Esophagus squamous epithelium (tissue), 5 donors: ENCODE results near the gene ADAM23. TPM values are rescaled to one million over a fixed set of nuclear protein-coding genes. Genes with fewer than 3 reads are reported as not detected.

Source experiments
- DNase-seq: peaks from one replicate; lab custom pipeline; 2025; lab: John Stamatoyannopoulos, UW
- H3K27ac ChIP-seq, 4 donors: fragments of 200-600 bp; sonication (generic); one replicate each; pipeline ENCODE4 v1.5.1; 2016 to 2019; ENCODE audit warnings: mild to moderate bottlenecking in 1 of 4
- H3K27me3 ChIP-seq, 4 donors: fragments of 200-600 bp; sonication (generic); 1 replicate in 3 of 4; 2 replicates in 1 of 4; pipeline versions ENCODE4 v1.5.1 to v1.6.0; 2017 to 2021; ENCODE audit warnings: antibody characterized with exemption in 1 of 4
- H3K36me3 ChIP-seq, 3 donors: fragments of 200-600 bp; sonication (generic); one replicate each; pipeline ENCODE4 v1.5.1; 2016 to 2019
- H3K4me1 ChIP-seq, 3 donors: fragments of 200-600 bp; sonication (generic); one replicate each; pipeline ENCODE4 v1.5.1; 2017 to 2019
- H3K4me3 ChIP-seq, 4 donors: fragments of 200-600 bp; sonication (generic); 1 replicate in 3 of 4; 2 replicates in 1 of 4; pipeline ENCODE4 v1.5.1; 2016 to 2019; ENCODE audit warnings: mild to moderate bottlenecking in 2 of 4, moderate library complexity in 1 of 4
- H3K9me3 ChIP-seq, 3 donors: fragments of 200-600 bp; sonication (generic); one replicate each; pipeline ENCODE4 v1.5.1; 2016 to 2019
- CTCF ChIP-seq, 6 experiments: fragments of 450-650 bp in 4 of 6; fragments of 200-600 bp in 2 of 6; sonication (generic) in 2 of 6; IDR thresholded peaks; one replicate each; pipeline ENCODE4 v1.5.1; 2016 to 2019; ENCODE audit warnings: antibody characterized with exemption in 6 of 6, mild to moderate bottlenecking in 4 of 6, moderate library complexity in 4 of 6
- POLR2A ChIP-seq, 4 donors: fragments of 450-650 bp; IDR thresholded peaks; one replicate each; pipeline ENCODE4 v1.6.1; 2017; ENCODE audit warnings: antibody characterized with exemption in 4 of 4, mild to moderate bottlenecking in 4 of 4, moderate library complexity in 3 of 4
- WGBS, 2 donors: methylation state at CpG; one replicate each; pipeline ENCODE4 v1.1.5; 2018; 5-methylcytosine and 5-hydroxymethylcytosine counted together
- intact Hi-C: fragments of 100-400 bp; cut with DNase I; formaldehyde crosslinking; loops from one replicate; pipeline ENCODE4 v1.15.0; 2022
- total RNA-seq, 4 donors: library from RNA; depleted of rRNA; stranded (reverse); fragments of >200 nt; gene quantifications; one replicate each; pipeline ENCODE4 v1.1.0, GENCODE V29; 2016
- donor health status: DM: yes; HTN: yes; CAD: no.

The ADAM23 gene
- total RNA-seq, 4 donors from 2014 or later, result 0.95 to 10.1 (median 6.6) TPM

- H3K9me3 ChIP-seq, result no peaks in the 10 kb centered on the region
- TF ChIP-seq POLR2A (IDR thresholded peaks at IDR 0.05), result no peak
- no peak for TF ChIP-seq CTCF (IDR thresholded peaks at IDR 0.05)
- H3K27me3 ChIP-seq, result no peaks in the 10 kb centered on the region
- no peaks in the 10 kb centered on the region for H3K4me1 ChIP-seq
- H3K36me3 ChIP-seq, result no peaks in the 10 kb centered on the region
- WGBS, 2 donors, result 7 to 59% methylated on average over 1 of the region's 1 CpG
- H3K27ac ChIP-seq, result no peak overlapping the region
- H3K4me3 ChIP-seq, result no peak overlapping the region
- no peak for DNase-seq
- intact Hi-C loops, result no loop called here
Measured at GRCh38 chr2:206512999-206513398, 69.7 kb downstream of the ADAM23 start.

- Histone ChIP-seq H3K4me1 (no peaks in the 10 kb centered on the region), H3K9me3 (no peaks in the 10 kb centered on the region), H3K4me3 (no peak overlapping the region), H3K27me3 (no peaks in the 10 kb centered on the region), H3K36me3 (no peaks in the 10 kb centered on the region), H3K27ac (no peak overlapping the region)
- WGBS, 2 donors, result 58 to 84% methylated on average over 1 of the region's 1 CpG
- no peak for DNase-seq
- TF ChIP-seq CTCF (IDR thresholded peaks at IDR 0.05), result no peak
- no peak for TF ChIP-seq POLR2A (IDR thresholded peaks at IDR 0.05)
- intact Hi-C loops, result no loop called here
Measured at GRCh38 chr2:206515580-206515979, 72.2 kb downstream of the ADAM23 start.

- no peaks in the 10 kb centered on the region for H3K9me3 ChIP-seq
- H3K27me3 ChIP-seq, result no peaks in the 10 kb centered on the region
- 71 to 77% methylated on average over 2 of the region's 2 CpGs for WGBS, 2 donors
- no peak for DNase-seq
- no peak overlapping the region for H3K4me3 ChIP-seq
- intact Hi-C loops, result no loop called here
- H3K4me1 ChIP-seq, result no peaks in the 10 kb centered on the region
- TF ChIP-seq CTCF (IDR thresholded peaks at IDR 0.05) (no peak), POLR2A (IDR thresholded peaks at IDR 0.05) (no peak)
- H3K27ac ChIP-seq, result no peak overlapping the region
- no peaks in the 10 kb centered on the region for H3K36me3 ChIP-seq
Measured at GRCh38 chr2:206518997-206519396, 75.7 kb downstream of the ADAM23 start.

GRCh38 chr2:206520450-206520849, 77.1 kb downstream of the ADAM23 start:
- TF ChIP-seq POLR2A (IDR thresholded peaks at IDR 0.05) (no peak), CTCF (IDR thresholded peaks at IDR 0.05) (no peak)
- Histone ChIP-seq H3K27ac (no peak overlapping the region), H3K27me3 (no peaks in the 10 kb centered on the region), H3K36me3 (no peaks in the 10 kb centered on the region), H3K4me1 (no peaks in the 10 kb centered on the region), H3K9me3 (no peaks in the 10 kb centered on the region), H3K4me3 (no peak overlapping the region)
- DNase-seq, result no peak
- intact Hi-C loops, result no loop called here
- WGBS, 2 donors, result 78 to 87% methylated on average over 3 of the region's 3 CpGs

GRCh38 chr2:206521115-206521514, 77.8 kb downstream of the ADAM23 start:
- H3K4me3 ChIP-seq, result no peak overlapping the region

More at GRCh38 chr2:206521115-206521514, 77.8 kb downstream of the ADAM23 start:
- no peak for DNase-seq
- Histone ChIP-seq H3K9me3 (no peaks in the 10 kb centered on the region), H3K4me1 (no peaks in the 10 kb centered on the region), H3K27ac (no peak overlapping the region), H3K36me3 (no peaks in the 10 kb centered on the region), H3K27me3 (no peaks in the 10 kb centered on the region)
- intact Hi-C loops, result no loop called here
- TF ChIP-seq CTCF (IDR thresholded peaks at IDR 0.05), result no peak
- no peak for TF ChIP-seq POLR2A (IDR thresholded peaks at IDR 0.05)
- 44 to 64% methylated on average over 3 of the region's 3 CpGs for WGBS, 2 donors
